ENCODE measurements around the gene RAP1B. TPM values are rescaled to one million over a fixed set of nuclear protein-coding genes. Genes with fewer than 3 reads are reported as not detected.
"Not testable (repeated sequence)": the region's sequence is repeated elsewhere in the genome, so short reads cannot be mapped to it uniquely, and the experiment has no call there.

The RAP1B gene
- total and polyA plus RNA-seq, 2 of the 4 experiments (the other 2 are of a cell fraction) = 159 to 200 TPM

GRCh38 chr12:68675101-68675842, 64.6 kb downstream of the RAP1B start:
- Histone ChIP-seq H3K4ac (ENCODE audit: low read depth, low read length) (no peak overlapping the region; the same call in 1 of the 2 replicates), H2BK120ac (ENCODE audit: low read depth, low read length) (no peak overlapping the region), H3K18ac (ENCODE audit: low read depth, low read length) (no peak overlapping the region), H3K27me3 (ENCODE audit: control insufficient read depth, insufficient read depth, low read length) (no peaks in the 10 kb centered on the region), H3K9me1 (ENCODE audit: insufficient read depth, low read length) (peaks cover 3% of the 10 kb centered on the region; the same call in 1 of the 2 replicates), H2BK15ac (ENCODE audit: low read depth, low read length) (peak overlapping the region; percentile 45; the same call in 1 of the 3 replicates), H2AFZ (replicated peaks; ENCODE audit: low read length, poor library complexity) (peak overlapping the region; percentile 24), H3K9ac (ENCODE audit: low read depth, low read length) (no peak overlapping the region), H3K56ac (ENCODE audit: extremely low read depth, insufficient read depth, low read length) (no peak overlapping the region), H4K20me1 (ENCODE audit: insufficient read depth, low read length) (no peaks in the 10 kb centered on the region), H2BK20ac (ENCODE audit: low read depth, low read length) (0 out of 2 replicates have a peak overlapping the region, but pooled peaks have one; percentile 31), H3K27ac (ENCODE audit: insufficient read depth, low read length) (no peak overlapping the region), H2BK5ac (ENCODE audit: low read depth, low read length, poor library complexity, severe bottlenecking) (no peak overlapping the region), H4K91ac (ENCODE audit: insufficient read depth, low read depth, low read length) (no peak overlapping the region), H3K79me1 (ENCODE audit: low read depth in 1 of 2, low read length in 2 of 2) (no peaks in the 10 kb centered on the region), H4K5ac (ENCODE audit: low read depth, low read length) (no peak overlapping the region), H3K4me1 (ENCODE audit: control insufficient read depth, insufficient read depth, low read length) (0 out of 2 replicates have a peak, but pooled peaks cover 2% of the 10 kb centered on the region), H3K14ac (replicated peaks; ENCODE audit: low read depth, low read length) (no peak overlapping the region; the same call in 1 of the 2 replicates), H3K23ac (ENCODE audit: low read depth, low read length) (no peak overlapping the region), H2AK5ac (ENCODE audit: low read depth, low read length) (0 out of 2 replicates have a peak overlapping the region, but pooled peaks have one; percentile 4), H2AK9ac (replicated peaks; ENCODE audit: low read depth, low read length, poor library complexity) (no peak overlapping the region), H3K9me3 (ENCODE audit: control insufficient read depth, insufficient read depth, low read length) (no peaks in the 10 kb centered on the region), H3K4me2 (ENCODE audit: low read depth, low read length) (no peak overlapping the region), H3K4me3 (ENCODE audit: insufficient read depth, low read depth, low read length) (no peak overlapping the region), H4K8ac (ENCODE audit: low read depth in 2 of 2, low read length in 2 of 2) (peak overlapping the region in 1 of 2 experiments; percentile 20; a peak in 1 of 4 replicates), H3K36me3 (ENCODE audit: control insufficient read depth, insufficient read depth, low read length) (no peaks in the 10 kb centered on the region)
- POLR2A ChIA-PET (ENCODE audit: unreplicated experiment) = no interaction called here
- no TSS peak for BruUV-seq (replicated peaks)
- ATAC-seq (ENCODE audit: low read depth) (peak; percentile 11; the same call in 1 of the 2 replicates), DNase-seq (no peak)
- CTCF ChIA-PET = no interaction called here
- TF ChIP-seq CHD1 (IDR thresholded peaks at IDR 0.05; ENCODE audit: low read depth, low read length) (no peak), RFX5 (IDR thresholded peaks at IDR 0.05; ENCODE audit: low read depth, low read length) (no peak), FOS (IDR thresholded peaks at IDR 0.05; ENCODE audit: low read depth, low read length) (no peak), SMC3 (IDR thresholded peaks at IDR 0.05; ENCODE audit: low read depth, low read length) (no peak), MAFK (IDR thresholded peaks at IDR 0.05; ENCODE audit: low read depth, low read length) (no peak), RCOR1 (IDR thresholded peaks at IDR 0.05; ENCODE audit: insufficient replicate concordance, low read length) (no peak)
- in situ Hi-C loops (cut with MboI; ENCODE audit: low sequenced_read_pairs) = loop anchor here (25.0 kb wide), 1 partner anchor 313 kb away; no protein-coding TSS in a partner anchor
- dilution Hi-C loops (cut with HindIII; ENCODE audit: low sequenced_read_pairs, unreplicated experiment) = no loop called here
- WGBS, 2 experiments (ENCODE audit: extremely low coverage in 2 of 2, insufficient read length in 1 of 2) = no CpG with 5 or more reads among the region's 5 CpGs
- intact Hi-C loops (cut with micrococcal nuclease) = loop anchor here (5.0 kb wide), 1 partner anchor 33 kb away; no protein-coding TSS in a partner anchor

GRCh38 chr12:68676854-68677253, 66.2 kb downstream of the RAP1B start:
- H4K20me1 ChIP-seq (ENCODE audit: insufficient read depth, low read length); H3K27me3 ChIP-seq (ENCODE audit: control insufficient read depth, insufficient read depth, low read length); H3K14ac ChIP-seq (replicated peaks; ENCODE audit: low read depth, low read length); H3K9me3 ChIP-seq (ENCODE audit: control insufficient read depth, insufficient read depth, low read length); H2BK5ac ChIP-seq (ENCODE audit: low read depth, low read length, poor library complexity, severe bottlenecking); H2BK20ac ChIP-seq (ENCODE audit: low read depth, low read length); ATAC-seq (ENCODE audit: low read depth); H2AK9ac ChIP-seq (replicated peaks; ENCODE audit: low read depth, low read length, poor library complexity); dilution Hi-C loops (cut with HindIII; ENCODE audit: low sequenced_read_pairs, unreplicated experiment); H3K4me1 ChIP-seq (ENCODE audit: control insufficient read depth, insufficient read depth, low read length); POLR2A ChIA-PET (ENCODE audit: unreplicated experiment); H3K4me3 ChIP-seq (ENCODE audit: insufficient read depth, low read depth, low read length); H3K9ac ChIP-seq (ENCODE audit: low read depth, low read length); H3K56ac ChIP-seq (ENCODE audit: extremely low read depth, insufficient read depth, low read length); H4K91ac ChIP-seq (ENCODE audit: insufficient read depth, low read depth, low read length); H3K4me2 ChIP-seq (ENCODE audit: low read depth, low read length); H3K4ac ChIP-seq (ENCODE audit: low read depth, low read length); H2AFZ ChIP-seq (replicated peaks; ENCODE audit: low read length, poor library complexity); H3K9me1 ChIP-seq (ENCODE audit: insufficient read depth, low read length); H3K23ac ChIP-seq (ENCODE audit: low read depth, low read length); CTCF ChIA-PET; H3K79me1 ChIP-seq (ENCODE audit: low read depth in 1 of 2, low read length in 2 of 2); H4K8ac ChIP-seq (ENCODE audit: low read depth in 2 of 2, low read length in 2 of 2); H3K36me3 ChIP-seq (ENCODE audit: control insufficient read depth, insufficient read depth, low read length); H2AK5ac ChIP-seq (ENCODE audit: low read depth, low read length); H3K18ac ChIP-seq (ENCODE audit: low read depth, low read length); DNase-seq; BruUV-seq (replicated peaks); H2BK15ac ChIP-seq (ENCODE audit: low read depth, low read length); H4K5ac ChIP-seq (ENCODE audit: low read depth, low read length); H3K27ac ChIP-seq (ENCODE audit: insufficient read depth, low read length); H2BK120ac ChIP-seq (ENCODE audit: low read depth, low read length): not testable (repeated sequence)
- intact Hi-C loops (cut with micrococcal nuclease) (loop anchor here (5.0 kb wide), 1 partner anchor 35 kb away; no protein-coding TSS in a partner anchor), in situ Hi-C loops (cut with MboI; ENCODE audit: low sequenced_read_pairs) (loop anchor here (25.0 kb wide), 1 partner anchor 315 kb away; no protein-coding TSS in a partner anchor)
- no CpG with 5 or more reads among the region's 5 CpGs for WGBS, 2 experiments (ENCODE audit: extremely low coverage in 2 of 2, insufficient read length in 1 of 2)

Data from IMR-90 (cell line).